Measurements from ENCODE around the gene GNB1L. TPM values are rescaled to one million over a fixed set of nuclear protein-coding genes. Genes with fewer than 3 reads are reported as not detected.

GNB1L gene
- total and polyA plus RNA-seq, 9 of the 15 experiments (the other 6 are each of a cell fraction or from before 2014, with no cell fraction given): 0.56 to 50.5 (median 10.2) TPM

GRCh38 chr22:19892257-19892879 is 37.7 kb upstream of the GNB1L start (continued):
- TF ChIP-seq, protein P1, sequence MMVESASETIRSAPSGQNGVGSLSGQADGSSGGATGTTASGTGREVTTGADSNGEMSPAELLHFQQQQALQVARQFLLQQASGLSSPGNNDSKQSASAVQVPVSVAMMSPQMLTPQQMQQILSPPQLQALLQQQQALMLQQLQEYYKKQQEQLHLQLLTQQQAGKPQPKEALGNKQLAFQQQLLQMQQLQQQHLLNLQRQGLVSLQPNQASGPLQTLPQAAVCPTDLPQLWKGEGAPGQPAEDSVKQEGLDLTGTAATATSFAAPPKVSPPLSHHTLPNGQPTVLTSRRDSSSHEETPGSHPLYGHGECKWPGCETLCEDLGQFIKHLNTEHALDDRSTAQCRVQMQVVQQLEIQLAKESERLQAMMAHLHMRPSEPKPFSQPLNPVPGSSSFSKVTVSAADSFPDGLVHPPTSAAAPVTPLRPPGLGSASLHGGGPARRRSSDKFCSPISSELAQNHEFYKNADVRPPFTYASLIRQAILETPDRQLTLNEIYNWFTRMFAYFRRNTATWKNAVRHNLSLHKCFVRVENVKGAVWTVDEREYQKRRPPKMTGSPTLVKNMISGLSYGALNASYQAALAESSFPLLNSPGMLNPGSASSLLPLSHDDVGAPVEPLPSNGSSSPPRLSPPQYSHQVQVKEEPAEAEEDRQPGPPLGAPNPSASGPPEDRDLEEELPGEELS (CRISPR knock-in tag; IDR thresholded peaks at IDR 0.05; ENCODE audit: borderline replicate concordance): no peak
- TF ChIP-seq, protein P2, sequence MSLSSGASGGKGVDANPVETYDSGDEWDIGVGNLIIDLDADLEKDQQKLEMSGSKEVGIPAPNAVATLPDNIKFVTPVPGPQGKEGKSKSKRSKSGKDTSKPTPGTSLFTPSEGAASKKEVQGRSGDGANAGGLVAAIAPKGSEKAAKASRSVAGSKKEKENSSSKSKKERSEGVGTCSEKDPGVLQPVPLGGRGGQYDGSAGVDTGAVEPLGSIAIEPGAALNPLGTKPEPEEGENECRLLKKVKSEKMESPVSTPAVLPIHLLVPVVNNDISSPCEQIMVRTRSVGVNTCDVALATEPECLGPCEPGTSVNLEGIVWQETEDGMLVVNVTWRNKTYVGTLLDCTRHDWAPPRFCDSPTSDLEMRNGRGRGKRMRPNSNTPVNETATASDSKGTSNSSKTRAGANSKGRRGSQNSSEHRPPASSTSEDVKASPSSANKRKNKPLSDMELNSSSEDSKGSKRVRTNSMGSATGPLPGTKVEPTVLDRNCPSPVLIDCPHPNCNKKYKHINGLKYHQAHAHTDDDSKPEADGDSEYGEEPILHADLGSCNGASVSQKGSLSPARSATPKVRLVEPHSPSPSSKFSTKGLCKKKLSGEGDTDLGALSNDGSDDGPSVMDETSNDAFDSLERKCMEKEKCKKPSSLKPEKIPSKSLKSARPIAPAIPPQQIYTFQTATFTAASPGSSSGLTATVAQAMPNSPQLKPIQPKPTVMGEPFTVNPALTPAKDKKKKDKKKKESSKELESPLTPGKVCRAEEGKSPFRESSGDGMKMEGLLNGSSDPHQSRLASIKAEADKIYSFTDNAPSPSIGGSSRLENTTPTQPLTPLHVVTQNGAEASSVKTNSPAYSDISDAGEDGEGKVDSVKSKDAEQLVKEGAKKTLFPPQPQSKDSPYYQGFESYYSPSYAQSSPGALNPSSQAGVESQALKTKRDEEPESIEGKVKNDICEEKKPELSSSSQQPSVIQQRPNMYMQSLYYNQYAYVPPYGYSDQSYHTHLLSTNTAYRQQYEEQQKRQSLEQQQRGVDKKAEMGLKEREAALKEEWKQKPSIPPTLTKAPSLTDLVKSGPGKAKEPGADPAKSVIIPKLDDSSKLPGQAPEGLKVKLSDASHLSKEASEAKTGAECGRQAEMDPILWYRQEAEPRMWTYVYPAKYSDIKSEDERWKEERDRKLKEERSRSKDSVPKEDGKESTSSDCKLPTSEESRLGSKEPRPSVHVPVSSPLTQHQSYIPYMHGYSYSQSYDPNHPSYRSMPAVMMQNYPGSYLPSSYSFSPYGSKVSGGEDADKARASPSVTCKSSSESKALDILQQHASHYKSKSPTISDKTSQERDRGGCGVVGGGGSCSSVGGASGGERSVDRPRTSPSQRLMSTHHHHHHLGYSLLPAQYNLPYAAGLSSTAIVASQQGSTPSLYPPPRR (CRISPR knock-in tag; IDR thresholded peaks at IDR 0.05; ENCODE audit: borderline replicate concordance): no peak
- TF ChIP-seq ETV1 (tag; conservative IDR thresholded peaks at IDR 0.05; ENCODE audit: low read depth): no peak
- TF ChIP-seq KLF16 (IDR thresholded peaks at IDR 0.05): no peak
- TF ChIP-seq NRF1 (conservative IDR thresholded peaks at IDR 0.05 in 1 of 2, IDR thresholded peaks at IDR 0.05 in 1 of 2): peak; percentile 76 to 80
- peak; percentile 74 to 99 for TF ChIP-seq E2F6 (IDR thresholded peaks at IDR 0.05; ENCODE audit: borderline replicate concordance in 1 of 2, extremely low read depth in 1 of 2, insufficient read depth in 1 of 2, insufficient read length in 1 of 2, low read depth in 1 of 2, low read length in 1 of 2, poor library complexity in 1 of 2, severe bottlenecking in 1 of 2)
- TF ChIP-seq ZNF263 (CRISPR knock-in tag; IDR thresholded peaks at IDR 0.05; ENCODE audit: borderline replicate concordance): no peak
- TF ChIP-seq, protein P3, sequence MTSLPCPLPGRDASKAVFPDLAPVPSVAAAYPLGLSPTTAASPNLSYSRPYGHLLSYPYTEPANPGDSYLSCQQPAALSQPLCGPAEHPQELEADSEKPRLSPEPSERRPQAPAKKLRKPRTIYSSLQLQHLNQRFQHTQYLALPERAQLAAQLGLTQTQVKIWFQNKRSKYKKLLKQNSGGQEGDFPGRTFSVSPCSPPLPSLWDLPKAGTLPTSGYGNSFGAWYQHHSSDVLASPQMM (CRISPR knock-in tag; IDR thresholded peaks at IDR 0.05): no peak
- TF ChIP-seq HNRNPK (IDR thresholded peaks at IDR 0.05; ENCODE audit: low read depth, low read length, poor library complexity, severe bottlenecking): no peak
- no peak for TF ChIP-seq SNRNP70 (optimal IDR thresholded peaks at IDR 0.05; ENCODE audit: low read depth, low read length)
- TF ChIP-seq ZZZ3 (IDR thresholded peaks at IDR 0.05): no peak
- no peak for TF ChIP-seq HNRNPLL (IDR thresholded peaks at IDR 0.05; ENCODE audit: low read depth, low read length, poor library complexity, severe bottlenecking)
- TF ChIP-seq CHCHD3 (CRISPR knock-in tag; IDR thresholded peaks at IDR 0.05): no peak
- TF ChIP-seq, protein P4, sequence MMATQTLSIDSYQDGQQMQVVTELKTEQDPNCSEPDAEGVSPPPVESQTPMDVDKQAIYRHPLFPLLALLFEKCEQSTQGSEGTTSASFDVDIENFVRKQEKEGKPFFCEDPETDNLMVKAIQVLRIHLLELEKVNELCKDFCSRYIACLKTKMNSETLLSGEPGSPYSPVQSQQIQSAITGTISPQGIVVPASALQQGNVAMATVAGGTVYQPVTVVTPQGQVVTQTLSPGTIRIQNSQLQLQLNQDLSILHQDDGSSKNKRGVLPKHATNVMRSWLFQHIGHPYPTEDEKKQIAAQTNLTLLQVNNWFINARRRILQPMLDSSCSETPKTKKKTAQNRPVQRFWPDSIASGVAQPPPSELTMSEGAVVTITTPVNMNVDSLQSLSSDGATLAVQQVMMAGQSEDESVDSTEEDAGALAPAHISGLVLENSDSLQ (IDR thresholded peaks at IDR 0.05): peak; percentile 90
- no peak for TF ChIP-seq U2AF1 (optimal IDR thresholded peaks at IDR 0.05; ENCODE audit: low read depth, low read length)
